GM19324 (cell line): ENCODE measurements around the gene H2AZ2.
"Not testable (repeated sequence)": the region's sequence is repeated elsewhere in the genome, so short reads cannot be mapped to it uniquely, and the experiment has no call there.

ENCODE experiments used
- ATAC-seq: cut with Tn5 transposase; IDR thresholded peaks from one replicate; pipeline ENCODE4 v1.9.1; 2021; ENCODE audit warnings: mild to moderate bottlenecking, moderate library complexity; ENCODE audit not compliant: unreplicated experiment, low FRiP score

H2AZ2 gene

GRCh38 chr7:44871918-44872317, 24.0 kb upstream of the H2AZ2 start:
- ATAC-seq = not testable (repeated sequence)

GRCh38 chr7:44870780-44871179, 22.9 kb upstream of the H2AZ2 start:
- ATAC-seq = not testable (repeated sequence)

- ATAC-seq = not testable (repeated sequence)
These were observed 22.4 kb upstream of the H2AZ2 start for GRCh38 chr7:44870336-44870735.

GRCh38 chr7:44867073-44867995, 19.4 kb upstream of the H2AZ2 start:
- no peak for ATAC-seq

GRCh38 chr7:44861949-44862348, 14.1 kb upstream of the H2AZ2 start:
- not testable (repeated sequence) for ATAC-seq

GRCh38 chr7:44858161-44858560, 10.3 kb upstream of the H2AZ2 start:
- no peak for ATAC-seq

GRCh38 chr7:44854644-44855364, 6.9 kb upstream of the H2AZ2 start:
- ATAC-seq = no peak

GRCh38 chr7:44853391-44853790, 5.5 kb upstream of the H2AZ2 start:
- ATAC-seq = no peak

GRCh38 chr7:44852590-44852989, 4.7 kb upstream of the H2AZ2 start:
- no peak for ATAC-seq

- no peak for ATAC-seq
These were observed 2.1 kb upstream of the H2AZ2 start for GRCh38 chr7:44849885-44850544.

- no peak for ATAC-seq
These were observed 1.5 kb upstream of the H2AZ2 start for GRCh38 chr7:44849259-44849884.

- peak; percentile 75 for ATAC-seq
These were observed 373 bp downstream of the H2AZ2 start for GRCh38 chr7:44847509-44847919.

GRCh38 chr7:44846816-44847508, 925 bp downstream of the H2AZ2 start:
- ATAC-seq = no peak

- not testable (repeated sequence) for ATAC-seq
These were observed 1.5 kb downstream of the H2AZ2 start for GRCh38 chr7:44846390-44846789.

- ATAC-seq = no peak
These were observed 2.4 kb downstream of the H2AZ2 start for GRCh38 chr7:44845451-44845850.

GRCh38 chr7:44843440-44843839, 4.4 kb downstream of the H2AZ2 start:
- not testable (repeated sequence) for ATAC-seq

- ATAC-seq = not testable (repeated sequence)
These were observed 5.2 kb downstream of the H2AZ2 start for GRCh38 chr7:44842675-44843074.

- no peak for ATAC-seq
These were observed 9.1 kb downstream of the H2AZ2 start for GRCh38 chr7:44838751-44839150.

- no peak for ATAC-seq
These were observed 20.3 kb downstream of the H2AZ2 start for GRCh38 chr7:44827567-44827966.
